ENCODE data around the gene FAM163B.

Gene FAM163B

GRCh38 chr9:133545494-133546286, 63.5 kb downstream of the FAM163B start:
- no peak overlapping the region for H3K4me3 ChIP-seq (ENCODE audit: control insufficient read depth, low read depth, low read length)
- DNase-seq (ENCODE audit: low read depth): no peak
- TF ChIP-seq CTCF (conservative IDR thresholded peaks at IDR 0.05; ENCODE audit: control insufficient read depth, insufficient read depth, low read depth, low read length): no peak

GRCh38 chr9:133543772-133544467, 65.3 kb downstream of the FAM163B start:
- no peak for TF ChIP-seq CTCF (conservative IDR thresholded peaks at IDR 0.05; ENCODE audit: control insufficient read depth, insufficient read depth, low read depth, low read length)
- no peak overlapping the region for H3K4me3 ChIP-seq (ENCODE audit: control insufficient read depth, low read depth, low read length)
- no peak for DNase-seq (ENCODE audit: low read depth)

- no peak for TF ChIP-seq CTCF (conservative IDR thresholded peaks at IDR 0.05; ENCODE audit: control insufficient read depth, insufficient read depth, low read depth, low read length)
- DNase-seq (ENCODE audit: low read depth): no peak
- H3K4me3 ChIP-seq (ENCODE audit: control insufficient read depth, low read depth, low read length): no peak overlapping the region
These were observed 67.2 kb downstream of the FAM163B start for GRCh38 chr9:133542002-133542401.

- DNase-seq (ENCODE audit: low read depth): no peak
- TF ChIP-seq CTCF (conservative IDR thresholded peaks at IDR 0.05; ENCODE audit: control insufficient read depth, insufficient read depth, low read depth, low read length): no peak
- H3K4me3 ChIP-seq (ENCODE audit: control insufficient read depth, low read depth, low read length): no peak overlapping the region
These were observed 68.5 kb downstream of the FAM163B start for GRCh38 chr9:133540698-133541025.

- no peak for DNase-seq (ENCODE audit: low read depth)
- TF ChIP-seq CTCF (conservative IDR thresholded peaks at IDR 0.05; ENCODE audit: control insufficient read depth, insufficient read depth, low read depth, low read length): no peak
- H3K4me3 ChIP-seq (ENCODE audit: control insufficient read depth, low read depth, low read length): no peak overlapping the region
These were observed 69.0 kb downstream of the FAM163B start for GRCh38 chr9:133539991-133540697.

GRCh38 chr9:133538851-133539833, 70.0 kb downstream of the FAM163B start:
- H3K4me3 ChIP-seq (ENCODE audit: control insufficient read depth, low read depth, low read length): no peak overlapping the region
- DNase-seq (ENCODE audit: low read depth): no peak
- TF ChIP-seq CTCF (conservative IDR thresholded peaks at IDR 0.05; ENCODE audit: control insufficient read depth, insufficient read depth, low read depth, low read length): no peak
